Nephron progenitor cell (in vitro differentiated cells): ENCODE measurements around the gene ZNF524.

Experiments
- DNase-seq: peaks from one replicate; pipeline ENCODE4 v3.0.0; 2021
- H3K27ac Mint-ChIP-seq: 2 replicates; pipeline ENCODE4 v1.8.0; 2021; ENCODE audit warnings: mild to moderate bottlenecking, moderate library complexity, mixed read lengths
- H3K27me3 Mint-ChIP-seq: 2 replicates; pipeline ENCODE4 v1.8.0; 2021; ENCODE audit warnings: mild to moderate bottlenecking, low read depth, mixed read lengths; ENCODE audit not compliant: poor library complexity
- H3K36me3 Mint-ChIP-seq: 2 replicates; pipeline ENCODE4 v1.8.0; 2021; ENCODE audit warnings: low read depth, mixed read lengths
- H3K4me1 Mint-ChIP-seq: 2 replicates; pipeline ENCODE4 v1.8.0; 2021; ENCODE audit warnings: mixed read lengths
- H3K4me3 Mint-ChIP-seq: 2 replicates; pipeline ENCODE4 v1.8.0; 2021; ENCODE audit warnings: mild to moderate bottlenecking, moderate library complexity, mixed read lengths
- H3K9me3 Mint-ChIP-seq: 2 replicates; pipeline ENCODE4 v1.8.0; 2021; ENCODE audit warnings: mild to moderate bottlenecking, moderate library complexity, mixed read lengths
- CTCF ChIP-seq: fragments of 200-600 bp; sonication (generic); IDR thresholded peaks from 2 replicates; pipeline ENCODE4 v1.5.0; 2021; ENCODE audit warnings: antibody characterized with exemption

Gene ZNF524

DNA sequence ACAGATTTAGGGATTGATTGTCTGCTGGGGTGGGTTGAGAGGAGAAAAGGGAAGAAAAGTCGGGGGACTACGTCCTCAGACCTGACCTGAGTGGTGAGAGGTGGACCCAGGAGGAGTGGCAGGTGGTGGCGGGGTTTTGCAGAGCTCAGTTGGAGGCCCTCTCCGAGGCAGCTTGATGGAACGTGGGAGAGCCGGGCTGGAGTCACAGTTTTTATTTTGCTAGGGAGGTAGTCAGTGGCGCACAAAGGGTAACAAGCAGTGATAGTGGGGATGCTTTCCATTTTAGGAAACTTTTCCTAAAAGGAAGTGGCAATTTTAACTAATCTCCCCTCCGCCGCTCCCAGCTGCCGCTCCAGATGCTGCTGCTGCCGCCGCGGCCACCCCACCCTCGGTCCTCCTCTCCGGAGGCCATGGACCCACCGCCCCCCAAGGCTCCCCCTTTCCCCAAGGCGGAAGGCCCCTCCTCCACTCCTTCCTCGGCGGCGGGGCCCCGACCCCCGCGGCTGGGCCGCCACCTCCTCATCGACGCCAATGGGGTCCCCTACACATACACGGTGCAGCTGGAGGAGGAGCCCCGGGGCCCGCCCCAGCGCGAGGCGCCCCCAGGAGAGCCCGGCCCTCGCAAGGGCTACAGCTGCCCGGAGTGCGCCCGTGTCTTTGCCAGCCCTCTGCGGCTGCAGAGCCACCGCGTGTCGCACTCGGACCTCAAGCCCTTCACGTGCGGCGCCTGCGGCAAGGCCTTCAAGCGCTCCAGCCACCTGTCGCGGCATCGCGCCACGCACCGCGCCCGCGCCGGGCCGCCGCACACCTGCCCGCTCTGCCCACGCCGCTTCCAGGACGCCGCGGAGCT is 42.3 kb downstream of the ZNF524 start:
- peaks cover 26% of the 10 kb centered on the region for H3K36me3 Mint-ChIP-seq
- no peak for TF ChIP-seq CTCF
- peak; percentile 47 for DNase-seq
- no peaks in the 10 kb centered on the region for H3K9me3 Mint-ChIP-seq
- peak overlapping the region; percentile 95 for H3K4me3 Mint-ChIP-seq
- H3K27ac Mint-ChIP-seq: peak overlapping the region; percentile 77
- no peaks in the 10 kb centered on the region for H3K27me3 Mint-ChIP-seq
- peaks cover 66% of the 10 kb centered on the region for H3K4me1 Mint-ChIP-seq

- H3K4me1 Mint-ChIP-seq: peaks cover 63% of the 10 kb centered on the region
- peaks cover 19% of the 10 kb centered on the region for H3K36me3 Mint-ChIP-seq
- peak; percentile 75 for DNase-seq
- no peaks in the 10 kb centered on the region for H3K27me3 Mint-ChIP-seq
- no peaks in the 10 kb centered on the region for H3K9me3 Mint-ChIP-seq
- peak within 1 kb of the TSS; percentile 95 for H3K4me3 Mint-ChIP-seq
- TF ChIP-seq CTCF: no peak
- H3K27ac Mint-ChIP-seq: peak within 1 kb of the TSS; percentile 94
Measured at GRCh38 chr19:55643003-55643886, 43.2 kb downstream of the ZNF524 start, which contains the start of gene ZNF581. Gene ZNF581 (plus strand): TSS chr19:55643649. CDS start chr19:55644572, 923 bp downstream.

GRCh38 chr19:55643887-55644176 is 43.7 kb downstream of the ZNF524 start:
- Mint-ChIP-seq H3K27ac (peak overlapping the region; percentile 79), H3K4me1 (peaks cover 63% of the 10 kb centered on the region), H3K9me3 (no peaks in the 10 kb centered on the region), H3K36me3 (peaks cover 16% of the 10 kb centered on the region), H3K27me3 (no peaks in the 10 kb centered on the region), H3K4me3 (peak overlapping the region; percentile 89)
- TF ChIP-seq CTCF: no peak
- no peak for DNase-seq

GRCh38 chr19:55644191-55644833 is 44.2 kb downstream of the ZNF524 start:
- peaks cover 62% of the 10 kb centered on the region for H3K4me1 Mint-ChIP-seq
- no peaks in the 10 kb centered on the region for H3K27me3 Mint-ChIP-seq
- no peaks in the 10 kb centered on the region for H3K9me3 Mint-ChIP-seq
- H3K4me3 Mint-ChIP-seq: peak overlapping the region; percentile 89
- H3K27ac Mint-ChIP-seq: peak overlapping the region; percentile 79
- peaks cover 13% of the 10 kb centered on the region for H3K36me3 Mint-ChIP-seq
- DNase-seq: no peak
- no peak for TF ChIP-seq CTCF

- no peaks in the 10 kb centered on the region for H3K27me3 Mint-ChIP-seq
- no peaks in the 10 kb centered on the region for H3K9me3 Mint-ChIP-seq
- no peak for TF ChIP-seq CTCF
- peak overlapping the region; percentile 81 for H3K27ac Mint-ChIP-seq
- H3K4me1 Mint-ChIP-seq: peaks cover 67% of the 10 kb centered on the region
- peaks cover 13% of the 10 kb centered on the region for H3K36me3 Mint-ChIP-seq
- peak overlapping the region; percentile 89 for H3K4me3 Mint-ChIP-seq
- DNase-seq: no peak
Measured at GRCh38 chr19:55644842-55645511, 44.9 kb downstream of the ZNF524 start.
